ENCODE data around the gene CCDC178. TPM values are rescaled to one million over a fixed set of nuclear protein-coding genes. Genes with fewer than 3 reads are reported as not detected.
"Not testable (repeated sequence)": the region's sequence is repeated elsewhere in the genome, so short reads cannot be mapped to it uniquely, and the experiment has no call there.

Gene CCDC178
- total and polyA plus RNA-seq, 7 donors: 0.06 to 0.25 (median 0.18) TPM; not detected in 4

- no peak for TF ChIP-seq CTCF (IDR thresholded peaks at IDR 0.05)
- DNase-seq (no peak), ATAC-seq (no peak)
- H3K9me3 ChIP-seq: no peaks in the 10 kb centered on the region
- no peaks in the 10 kb centered on the region for H3K36me3 ChIP-seq (ENCODE audit: insufficient read depth in 1 of 2, low read depth in 1 of 2)
- H3K4me3 ChIP-seq: no peak overlapping the region
- H3K27me3 ChIP-seq (ENCODE audit: insufficient read depth in 3 of 3, low read length in 2 of 3): no peaks in the 10 kb centered on the region
- H3K4me1 ChIP-seq: no peaks in the 10 kb centered on the region
- H3K27ac ChIP-seq: no peak overlapping the region
- WGBS, 3 donors: 59 to 66% (median 61%) methylated on average over 8 of the region's 8 CpGs
- intact Hi-C loops (cut with DNase I): no loop called here
Observed at GRCh38 chr18:33369711-33370449, 70.6 kb downstream of the CCDC178 start.

GRCh38 chr18:33356735-33357134 is 83.8 kb downstream of the CCDC178 start:
- no peaks in the 10 kb centered on the region for H3K27me3 ChIP-seq (ENCODE audit: insufficient read depth in 3 of 3, low read length in 2 of 3)
- ATAC-seq: no peak
- WGBS, 3 donors: 68 to 76% (median 75%) methylated on average over 1 of the region's 1 CpG
- no peak for DNase-seq
- H3K36me3 ChIP-seq (ENCODE audit: insufficient read depth in 1 of 2, low read depth in 1 of 2): no peaks in the 10 kb centered on the region
- H3K4me3 ChIP-seq: no peak overlapping the region
- intact Hi-C loops (cut with DNase I): no loop called here
- no peak for TF ChIP-seq CTCF (IDR thresholded peaks at IDR 0.05)
- no peak overlapping the region for H3K27ac ChIP-seq
- H3K9me3 ChIP-seq: no peaks in the 10 kb centered on the region
- H3K4me1 ChIP-seq: no peaks in the 10 kb centered on the region

GRCh38 chr18:33355756-33356155 is 84.8 kb downstream of the CCDC178 start:
- H3K4me1 ChIP-seq: no peaks in the 10 kb centered on the region
- no peak overlapping the region for H3K27ac ChIP-seq
- H3K4me3 ChIP-seq: no peak overlapping the region
- 50 to 74% (median 59%) methylated on average over 1 of the region's 1 CpG for WGBS, 3 donors
- no peak for TF ChIP-seq CTCF (IDR thresholded peaks at IDR 0.05)
- ATAC-seq (no peak), DNase-seq (no peak)
- no peaks in the 10 kb centered on the region for H3K36me3 ChIP-seq (ENCODE audit: insufficient read depth in 1 of 2, low read depth in 1 of 2)
- intact Hi-C loops (cut with DNase I): no loop called here
- no peaks in the 10 kb centered on the region for H3K9me3 ChIP-seq
- no peaks in the 10 kb centered on the region for H3K27me3 ChIP-seq (ENCODE audit: insufficient read depth in 3 of 3, low read length in 2 of 3)

- no peak for DNase-seq
- no peaks in the 10 kb centered on the region for H3K27me3 ChIP-seq (ENCODE audit: insufficient read depth in 3 of 3, low read length in 2 of 3)
- TF ChIP-seq CTCF (IDR thresholded peaks at IDR 0.05): no peak
- intact Hi-C loops (cut with DNase I): no loop called here
- H3K27ac ChIP-seq: no peak overlapping the region
- H3K9me3 ChIP-seq: no peaks in the 10 kb centered on the region
- H3K36me3 ChIP-seq (ENCODE audit: insufficient read depth in 1 of 2, low read depth in 1 of 2): no peaks in the 10 kb centered on the region
- WGBS, 3 donors: 67 to 81% (median 71%) methylated on average over 1 of the region's 1 CpG
- ATAC-seq: no peak
- H3K4me1 ChIP-seq: no peaks in the 10 kb centered on the region
- H3K4me3 ChIP-seq: no peak overlapping the region
Observed at GRCh38 chr18:33355263-33355662, 85.3 kb downstream of the CCDC178 start.

- no peak for DNase-seq
- 71 to 81% (median 77%) methylated on average over 2 of the region's 2 CpGs for WGBS, 3 donors
- Histone ChIP-seq H3K27ac (no peak overlapping the region), H3K36me3 (ENCODE audit: insufficient read depth in 1 of 2, low read depth in 1 of 2) (no peaks in the 10 kb centered on the region), H3K4me3 (no peak overlapping the region), H3K27me3 (ENCODE audit: insufficient read depth in 3 of 3, low read length in 2 of 3) (no peaks in the 10 kb centered on the region), H3K4me1 (no peaks in the 10 kb centered on the region), H3K9me3 (no peaks in the 10 kb centered on the region)
- intact Hi-C loops (cut with DNase I): no loop called here
- no peak for ATAC-seq
- no peak for TF ChIP-seq CTCF (IDR thresholded peaks at IDR 0.05)
Observed at GRCh38 chr18:33350256-33350655, 90.3 kb downstream of the CCDC178 start.

- H3K9me3 ChIP-seq; H3K4me1 ChIP-seq; H3K27me3 ChIP-seq (ENCODE audit: insufficient read depth in 3 of 3, low read length in 2 of 3); ATAC-seq; intact Hi-C loops (cut with DNase I); H3K27ac ChIP-seq; H3K4me3 ChIP-seq; DNase-seq; H3K36me3 ChIP-seq (ENCODE audit: insufficient read depth in 1 of 2, low read depth in 1 of 2): not testable (repeated sequence)
- WGBS, 3 donors: 81 to 86% (median 83%) methylated on average over 2 of the region's 2 CpGs
Observed at GRCh38 chr18:33339733-33340132, 100.8 kb downstream of the CCDC178 start.
